ENCODE results near the gene TCF4. TPM values are rescaled to one million over a fixed set of nuclear protein-coding genes. Genes with fewer than 3 reads are reported as not detected.

Gene TCF4
- total and polyA plus RNA-seq, 2 donors (not counting 3 experiments of a cell fraction or from before 2014, with no cell fraction given): 183 to 390 TPM

DNA sequence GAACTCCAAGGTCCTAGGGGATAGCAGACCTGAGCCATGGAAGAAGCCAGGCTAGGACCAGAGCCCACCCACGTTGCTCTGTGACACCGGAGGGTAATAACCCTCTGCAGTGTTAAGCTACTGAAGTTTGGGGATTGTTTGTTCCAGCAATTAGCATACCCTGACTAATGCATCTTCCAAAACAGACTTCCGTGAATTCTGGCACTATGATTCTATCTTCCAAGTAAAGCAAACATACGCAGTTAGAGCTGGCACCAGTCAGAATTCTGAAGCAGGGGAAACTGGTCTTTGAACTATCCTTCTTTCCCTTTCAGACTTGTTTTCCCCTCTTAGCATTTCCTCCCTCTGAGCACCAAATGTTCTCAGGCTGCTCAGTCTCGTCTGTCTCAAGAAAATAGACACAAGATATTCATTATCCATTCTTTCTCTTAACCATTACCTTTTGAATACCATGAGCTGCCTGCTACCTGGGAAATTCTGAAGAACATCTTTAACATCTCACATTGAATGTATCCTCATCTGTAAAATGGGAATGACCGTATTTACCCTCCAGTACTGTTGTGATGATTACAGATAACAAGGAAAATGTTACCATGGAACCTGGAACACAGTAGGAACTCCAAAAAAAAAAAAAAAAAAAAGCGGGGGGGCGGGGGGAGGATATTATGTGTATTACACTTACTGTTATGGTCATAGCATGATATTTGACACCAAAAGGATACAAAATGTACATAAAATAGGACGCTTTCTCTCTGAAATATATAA, 108.2 kb downstream of the TCF4 start:
- peak; percentile 94 for DNase-seq (ENCODE audit: low read depth, low spot score)
- TF ChIP-seq FOS (IDR thresholded peaks at IDR 0.05; ENCODE audit: borderline replicate concordance, insufficient read depth, low read length): peak; percentile 16
- TF ChIP-seq CTCF (IDR thresholded peaks at IDR 0.05; ENCODE audit: extremely low read depth in 1 of 2, insufficient read depth in 1 of 2, low read depth in 1 of 2, low read length in 2 of 2): no peak
- TF ChIP-seq GATA2 (IDR thresholded peaks at IDR 0.05; ENCODE audit: insufficient read depth, insufficient read length, low read depth, low read length): peak; percentile 67
- no peak for TF ChIP-seq EZH2 (IDR thresholded peaks at IDR 0.05; ENCODE audit: borderline replicate concordance, low read depth, low read length, severe bottlenecking)
- peak; percentile 29 for TF ChIP-seq POLR2AphosphoS5 (IDR thresholded peaks at IDR 0.05; ENCODE audit: insufficient read depth, low read depth, low read length)
- TF ChIP-seq JUN (IDR thresholded peaks at IDR 0.05; ENCODE audit: borderline replicate concordance, insufficient read depth, insufficient read length, low read depth): peak; percentile 56
- CTCF ChIA-PET: interaction anchor here (0.7 to 1.6 kb wide), 4 partner anchors 15 to 65 kb away, joined by 3 to 5 read pairs (median 4); no protein-coding TSS in a partner anchor

More for the DNA sequence above, 108.2 kb downstream of the TCF4 start:
- Histone ChIP-seq H3K79me2 (ENCODE audit: control insufficient read depth, insufficient read depth, low read length) (peaks cover 57% of the 10 kb centered on the region), H3K4me2 (ENCODE audit: insufficient read depth, low read length) (peak overlapping the region; percentile 63), H3K36me3 (ENCODE audit: control insufficient read depth in 2 of 2, extremely low read depth in 1 of 2, insufficient read depth in 2 of 2, low read length in 2 of 2) (peaks cover 0 to 2% of the 10 kb centered on the region in 2 experiments), H3K9me3 (replicated peaks; ENCODE audit: control insufficient read depth, insufficient read depth, low read length) (no peaks in the 10 kb centered on the region), H3K4me1 (ENCODE audit: control insufficient read depth, extremely low read depth, insufficient read depth, low read length) (peaks cover 37% of the 10 kb centered on the region), H3K9me1 (replicated peaks; ENCODE audit: control insufficient read depth, extremely low read depth, insufficient read depth, low read length) (no peaks in the 10 kb centered on the region), H3K27me3 (ENCODE audit: control insufficient read depth in 2 of 2, insufficient read depth in 2 of 2, low read length in 2 of 2) (no peaks in the 10 kb centered on the region), H3K27ac (ENCODE audit: insufficient read depth, low read depth, low read length) (peak overlapping the region; percentile 95), H2AFZ (ENCODE audit: low read depth, low read length) (no peak overlapping the region), H4K20me1 (replicated peaks; ENCODE audit: control insufficient read depth, extremely low read depth, insufficient read depth, low read length) (no peaks in the 10 kb centered on the region), H3K4me3 (replicated peaks in 1 of 3; ENCODE audit: insufficient read depth in 1 of 3, low read depth in 1 of 3, low read length in 3 of 3) (no peak overlapping the region), H3K9ac (replicated peaks; ENCODE audit: extremely low read depth, insufficient read depth, low read length) (peak overlapping the region; percentile 56)
- FAIRE-seq: peak; percentile 76
- BruUV-seq (replicated peaks): TSS peak; percentile 62
- dilution Hi-C loops (cut with MboI; ENCODE audit: extremely low pct_ligation_motif_present, low sequenced_read_pairs) (no loop called here), intact Hi-C loops (cut with micrococcal nuclease) (loop anchor here (1.0 to 2.0 kb wide), 4 partner anchors 21 to 109 kb away; partner anchors contain the start of gene TCF4)
- POLR2A ChIA-PET: no interaction called here
